ENCODE measurements around the gene EPAS1. TPM values are rescaled to one million over a fixed set of nuclear protein-coding genes. Genes with fewer than 3 reads are reported as not detected.

The EPAS1 gene
- total RNA-seq, 6 donors from 2014 or later: 440 to 1,878 (median 1,131) TPM

GRCh38 chr2:46281939-46282338 is 15.3 kb upstream of the EPAS1 start:
- Histone ChIP-seq H3K4me1 (peaks cover 4 to 12% (median 8%) of the 10 kb centered on the region in 4 donors), H3K36me3 (no peaks in the 10 kb centered on the region), H3K27me3 (no peaks in the 10 kb centered on the region), H3K4me3 (no peak overlapping the region), H3K9me3 (no peaks in the 10 kb centered on the region), H3K27ac (no peak overlapping the region)
- ATAC-seq (ENCODE audit: low FRiP score in 2 of 2): no peak
- DNase-seq: no peak
- TF ChIP-seq, protein P1, sequence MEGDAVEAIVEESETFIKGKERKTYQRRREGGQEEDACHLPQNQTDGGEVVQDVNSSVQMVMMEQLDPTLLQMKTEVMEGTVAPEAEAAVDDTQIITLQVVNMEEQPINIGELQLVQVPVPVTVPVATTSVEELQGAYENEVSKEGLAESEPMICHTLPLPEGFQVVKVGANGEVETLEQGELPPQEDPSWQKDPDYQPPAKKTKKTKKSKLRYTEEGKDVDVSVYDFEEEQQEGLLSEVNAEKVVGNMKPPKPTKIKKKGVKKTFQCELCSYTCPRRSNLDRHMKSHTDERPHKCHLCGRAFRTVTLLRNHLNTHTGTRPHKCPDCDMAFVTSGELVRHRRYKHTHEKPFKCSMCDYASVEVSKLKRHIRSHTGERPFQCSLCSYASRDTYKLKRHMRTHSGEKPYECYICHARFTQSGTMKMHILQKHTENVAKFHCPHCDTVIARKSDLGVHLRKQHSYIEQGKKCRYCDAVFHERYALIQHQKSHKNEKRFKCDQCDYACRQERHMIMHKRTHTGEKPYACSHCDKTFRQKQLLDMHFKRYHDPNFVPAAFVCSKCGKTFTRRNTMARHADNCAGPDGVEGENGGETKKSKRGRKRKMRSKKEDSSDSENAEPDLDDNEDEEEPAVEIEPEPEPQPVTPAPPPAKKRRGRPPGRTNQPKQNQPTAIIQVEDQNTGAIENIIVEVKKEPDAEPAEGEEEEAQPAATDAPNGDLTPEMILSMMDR (IDR thresholded peaks at IDR 0.05): no peak
- TF ChIP-seq POLR2A (IDR thresholded peaks at IDR 0.05) (no peak), POLR2AphosphoS5 (IDR thresholded peaks at IDR 0.05) (no peak), EP300 (IDR thresholded peaks at IDR 0.05) (no peak)
- WGBS, 2 donors: 60 to 88% methylated on average over 1 of the region's 1 CpG

DNA sequence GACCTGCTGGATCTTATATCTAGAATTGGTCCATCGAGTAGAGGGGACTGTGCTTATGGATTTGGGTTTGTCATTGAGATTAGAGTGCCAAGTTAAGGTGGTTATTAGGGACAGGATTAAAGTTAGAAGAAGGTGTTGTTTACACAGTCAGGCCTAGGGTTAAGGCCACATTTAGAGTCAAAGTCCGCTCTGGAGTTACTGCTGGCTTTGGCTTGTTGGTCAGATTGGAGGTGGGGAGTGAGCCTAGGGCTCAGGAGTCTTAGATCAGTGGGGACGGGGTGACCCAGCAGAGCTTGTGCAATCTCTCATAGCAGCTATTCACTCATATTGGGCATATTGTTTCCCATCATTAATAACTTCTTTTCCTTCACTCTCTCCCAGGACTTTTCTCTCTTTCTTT is 13.5 kb upstream of the EPAS1 start:
- peaks cover 0 to 3% (median 0%) of the 10 kb centered on the region in 4 donors for H3K4me1 ChIP-seq
- H3K27ac ChIP-seq: no peak overlapping the region
- H3K9me3 ChIP-seq: no peaks in the 10 kb centered on the region
- 75 to 85% methylated on average over 3 of the region's 3 CpGs for WGBS, 2 donors
- no peak for DNase-seq
- H3K36me3 ChIP-seq: no peaks in the 10 kb centered on the region
- H3K4me3 ChIP-seq: no peak overlapping the region
- no peaks in the 10 kb centered on the region for H3K27me3 ChIP-seq
- TF ChIP-seq EP300 (IDR thresholded peaks at IDR 0.05) (no peak), POLR2AphosphoS5 (IDR thresholded peaks at IDR 0.05) (no peak), POLR2A (IDR thresholded peaks at IDR 0.05) (no peak)
- TF ChIP-seq, protein P1 (IDR thresholded peaks at IDR 0.05): no peak
- ATAC-seq (ENCODE audit: low FRiP score in 2 of 2): no peak

GRCh38 chr2:46284260-46284659 is 12.9 kb upstream of the EPAS1 start:
- Histone ChIP-seq H3K36me3 (no peaks in the 10 kb centered on the region), H3K27me3 (no peaks in the 10 kb centered on the region), H3K9me3 (no peaks in the 10 kb centered on the region), H3K27ac (no peak overlapping the region), H3K4me1 (peaks cover 0 to 3% (median 0%) of the 10 kb centered on the region in 4 donors), H3K4me3 (no peak overlapping the region)
- no peak for DNase-seq
- TF ChIP-seq POLR2AphosphoS5 (IDR thresholded peaks at IDR 0.05) (no peak), EP300 (IDR thresholded peaks at IDR 0.05) (no peak)
- WGBS, 2 donors: 89 to 97% methylated on average over 1 of the region's 1 CpG
- no peak for ATAC-seq (ENCODE audit: low FRiP score in 2 of 2)

- 87 to 88% methylated on average over 5 of the region's 5 CpGs for WGBS, 2 donors
- no peak for ATAC-seq (ENCODE audit: low FRiP score in 2 of 2)
- no peaks in the 10 kb centered on the region for H3K27me3 ChIP-seq
- H3K4me3 ChIP-seq: no peak overlapping the region
- H3K27ac ChIP-seq: no peak overlapping the region
- no peaks in the 10 kb centered on the region for H3K36me3 ChIP-seq
- peaks cover 0 to 3% (median 0%) of the 10 kb centered on the region in 4 donors for H3K4me1 ChIP-seq
- no peak for DNase-seq
- TF ChIP-seq, protein P1 (IDR thresholded peaks at IDR 0.05): no peak
- TF ChIP-seq POLR2A (IDR thresholded peaks at IDR 0.05): no peak
- no peak for TF ChIP-seq POLR2AphosphoS5 (IDR thresholded peaks at IDR 0.05)
- TF ChIP-seq EP300 (IDR thresholded peaks at IDR 0.05): no peak
- H3K9me3 ChIP-seq: no peaks in the 10 kb centered on the region
These were observed 12.4 kb upstream of the EPAS1 start for GRCh38 chr2:46284796-46285195.

GRCh38 chr2:46286715-46287114 is 10.5 kb upstream of the EPAS1 start:
- Histone ChIP-seq H3K4me3 (no peak overlapping the region), H3K9me3 (no peaks in the 10 kb centered on the region), H3K27me3 (no peaks in the 10 kb centered on the region), H3K4me1 (peaks cover 0 to 3% (median 0%) of the 10 kb centered on the region in 4 donors), H3K36me3 (no peaks in the 10 kb centered on the region), H3K27ac (no peak overlapping the region)
- ATAC-seq (ENCODE audit: low FRiP score in 2 of 2) (no peak), DNase-seq (no peak)
- no peak for TF ChIP-seq EP300 (IDR thresholded peaks at IDR 0.05)
- TF ChIP-seq POLR2A (IDR thresholded peaks at IDR 0.05): no peak
- TF ChIP-seq POLR2AphosphoS5 (IDR thresholded peaks at IDR 0.05): no peak
- TF ChIP-seq, protein P1 (IDR thresholded peaks at IDR 0.05): no peak
- WGBS, 2 donors: 86 to 91% methylated on average over 3 of the region's 3 CpGs
